PC-3 (cell line): ENCODE data around the gene MAST4. TPM values are rescaled to one million over a fixed set of nuclear protein-coding genes. Genes with fewer than 3 reads are reported as not detected.

Source experiments
- ATAC-seq: fragments of 200-7000 bp; cut with Tn5 transposase; 2 replicates; pipeline ENCODE4 v1.9.1; 2020; ENCODE audit warnings: mild to moderate bottlenecking, moderate library complexity
- BruUV-seq: library from RNA; stranded (reverse); fragments of 400-500 nt; replicated peaks from 2 replicates; lab custom pipeline; 2021; lab: Mats Ljungman, UMichigan
- CTCF ChIA-PET: fragments of 300-600 bp; sonication (Branson Sonifier 250); formaldehyde crosslinking; loops from one replicate; lab custom pipeline; 2022; ENCODE audit warnings: antibody characterized with exemption; lab: Charles Lee
- POLR2A ChIA-PET: fragments of 300-600 bp; sonication (Branson Sonifier 250); formaldehyde crosslinking; loops from one replicate; lab custom pipeline; 2022; ENCODE audit warnings: antibody characterized with exemption; ENCODE audit not compliant: unreplicated experiment; lab: Charles Lee
- DNase-seq: peaks from one replicate; pipeline ENCODE4 v3.0.0-alpha.2; 2015
- H2AFZ ChIP-seq: fragments of 300-600 bp; sonication (generic); 2 replicates; pipeline ENCODE4 v1.6.0; 2016; ENCODE audit warnings: antibody characterized with exemption, low read length
- H3F3A ChIP-seq: fragments of 300-600 bp; sonication (generic); one replicate; pipeline ENCODE4 v1.6.0; 2017; ENCODE audit warnings: antibody characterized with exemption, low read length, control low read depth, mild to moderate bottlenecking; ENCODE audit not compliant: unreplicated experiment
- H3K27ac ChIP-seq: fragments of 300-600 bp; sonication (generic); 2 replicates; pipeline ENCODE4 v1.5.1; 2016; ENCODE audit warnings: mild to moderate bottlenecking, low read length
- H3K27me3 ChIP-seq: fragments of 300-600 bp; sonication (generic); 2 replicates; pipeline ENCODE4 v1.6.1; 2016; ENCODE audit warnings: low read length, mixed read lengths
- H3K36me3 ChIP-seq: fragments of 300-600 bp; sonication (generic); 2 replicates; pipeline ENCODE4 v1.6.1; 2016; ENCODE audit warnings: low read depth, mixed run types, low read length, mixed read lengths
- H3K4me1 ChIP-seq: fragments of 300-600 bp; sonication (generic); 2 replicates; pipeline ENCODE4 v1.5.1; 2016; ENCODE audit warnings: low read length; ENCODE audit not compliant: insufficient read depth
- H3K4me2 ChIP-seq: fragments of 300-600 bp; sonication (generic); 2 replicates; pipeline ENCODE4 v1.6.0; 2016; ENCODE audit warnings: low read length
- H3K4me3 ChIP-seq: fragments of 300-600 bp; sonication (generic); 2 replicates; pipeline ENCODE4 v1.5.1; 2016; ENCODE audit warnings: mild to moderate bottlenecking, low read length, mixed read lengths
- H3K79me2 ChIP-seq: fragments of 300-600 bp; sonication (generic); 2 replicates; pipeline ENCODE4 v1.6.1; 2017; ENCODE audit warnings: low read length, mixed read lengths
- H3K9ac ChIP-seq: fragments of 300-600 bp; sonication (generic); 2 replicates; pipeline ENCODE4 v1.6.0; 2016; ENCODE audit warnings: mild to moderate bottlenecking, low read length
- H3K9me2 ChIP-seq: fragments of 300-600 bp; sonication (generic); replicated peaks from 2 replicates; pipeline ENCODE4 v1.6.1; 2016; ENCODE audit warnings: mixed run types, low read length, mixed read lengths
- H3K9me3 ChIP-seq: fragments of 300-600 bp; sonication (generic); 2 replicates; pipeline ENCODE4 v1.6.1; 2016; ENCODE audit warnings: low read length, mixed read lengths
- H4K20me1 ChIP-seq: fragments of 300-600 bp; sonication (generic); 2 replicates; pipeline ENCODE4 v1.6.1; 2016; ENCODE audit warnings: low read length, mixed read lengths
- EZH2 ChIP-seq: fragments of 300-600 bp; sonication (generic); IDR thresholded peaks from one replicate; pipeline ENCODE4 v1.6.1; 2017; ENCODE audit warnings: antibody characterized with exemption, mild to moderate bottlenecking, low read length; ENCODE audit not compliant: unreplicated experiment
- EZH2phosphoT487 ChIP-seq: fragments of 300-600 bp; sonication (generic); IDR thresholded peaks from 2 replicates; pipeline ENCODE4 v1.6.1; 2018; ENCODE audit warnings: mild to moderate bottlenecking, antibody characterized with exemption, low read length, borderline replicate concordance
- intact Hi-C: fragments of 100-400 bp; cut with micrococcal nuclease; formaldehyde crosslinking; loops from 2 replicates; pipeline ENCODE4 v1.9.0; 2023
- total RNA-seq: library from RNA; depleted of rRNA; stranded (reverse); fragments of >200 nt; gene quantifications from 2 replicates; pipeline ENCODE4 v1.2.3, GENCODE V29; 2014
- TF ChIP-seq, protein P1 (sequence below): fragments of 300-600 bp; sonication (generic); conservative IDR thresholded peaks from 2 replicates; pipeline ENCODE4 v1.5.1; 2017; ENCODE audit warnings: antibody characterized with exemption, low read depth, mild to moderate bottlenecking, low read length

MAST4 gene
- total RNA-seq, 1 experiment from 2014 or later: 7.9 TPM

DNA sequence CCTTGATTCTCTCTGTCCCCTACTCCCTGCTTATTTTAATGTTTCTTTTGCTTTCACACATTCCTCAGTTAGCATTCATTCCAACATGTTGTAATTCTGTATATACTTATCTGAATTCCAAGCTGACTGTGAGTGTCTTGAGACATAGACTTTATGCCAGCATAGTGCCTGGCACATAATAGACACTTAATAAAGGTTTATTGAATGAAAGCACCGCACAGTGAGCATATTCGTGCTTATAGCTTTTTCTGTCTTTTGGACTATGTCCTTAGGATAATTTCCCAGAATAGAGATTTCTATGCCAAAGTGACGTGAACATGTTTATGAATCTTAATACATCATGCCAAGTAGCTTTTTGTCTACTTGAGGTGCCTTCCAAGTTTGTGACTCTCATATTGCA, 425.8 kb downstream of the MAST4 start:
- no peaks in the 10 kb centered on the region for H3K9me3 ChIP-seq
- no TSS peak for BruUV-seq
- H3K4me3 ChIP-seq: no peak overlapping the region
- no peak overlapping the region for H3K9ac ChIP-seq
- no peaks in the 10 kb centered on the region for H3K36me3 ChIP-seq
- no peak for DNase-seq
- H3K4me2 ChIP-seq: no peak overlapping the region
- H3K79me2 ChIP-seq: peaks cover 60% of the 10 kb centered on the region
- no peaks in the 10 kb centered on the region for H3F3A ChIP-seq
- ChIA-PET CTCF (no interaction called here), POLR2A (no interaction called here)
- no peaks in the 10 kb centered on the region for H3K27me3 ChIP-seq
- H2AFZ ChIP-seq: no peak overlapping the region
- no peak for ATAC-seq
- no peak overlapping the region for H3K27ac ChIP-seq
- intact Hi-C loops: no loop called here
- H4K20me1 ChIP-seq: no peaks in the 10 kb centered on the region
- no peaks in the 10 kb centered on the region for H3K4me1 ChIP-seq
- no peaks in the 10 kb centered on the region for H3K9me2 ChIP-seq
- TF ChIP-seq EZH2phosphoT487 (no peak), EZH2 (no peak)
- TF ChIP-seq, protein P1, sequence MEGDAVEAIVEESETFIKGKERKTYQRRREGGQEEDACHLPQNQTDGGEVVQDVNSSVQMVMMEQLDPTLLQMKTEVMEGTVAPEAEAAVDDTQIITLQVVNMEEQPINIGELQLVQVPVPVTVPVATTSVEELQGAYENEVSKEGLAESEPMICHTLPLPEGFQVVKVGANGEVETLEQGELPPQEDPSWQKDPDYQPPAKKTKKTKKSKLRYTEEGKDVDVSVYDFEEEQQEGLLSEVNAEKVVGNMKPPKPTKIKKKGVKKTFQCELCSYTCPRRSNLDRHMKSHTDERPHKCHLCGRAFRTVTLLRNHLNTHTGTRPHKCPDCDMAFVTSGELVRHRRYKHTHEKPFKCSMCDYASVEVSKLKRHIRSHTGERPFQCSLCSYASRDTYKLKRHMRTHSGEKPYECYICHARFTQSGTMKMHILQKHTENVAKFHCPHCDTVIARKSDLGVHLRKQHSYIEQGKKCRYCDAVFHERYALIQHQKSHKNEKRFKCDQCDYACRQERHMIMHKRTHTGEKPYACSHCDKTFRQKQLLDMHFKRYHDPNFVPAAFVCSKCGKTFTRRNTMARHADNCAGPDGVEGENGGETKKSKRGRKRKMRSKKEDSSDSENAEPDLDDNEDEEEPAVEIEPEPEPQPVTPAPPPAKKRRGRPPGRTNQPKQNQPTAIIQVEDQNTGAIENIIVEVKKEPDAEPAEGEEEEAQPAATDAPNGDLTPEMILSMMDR: no peak

DNA sequence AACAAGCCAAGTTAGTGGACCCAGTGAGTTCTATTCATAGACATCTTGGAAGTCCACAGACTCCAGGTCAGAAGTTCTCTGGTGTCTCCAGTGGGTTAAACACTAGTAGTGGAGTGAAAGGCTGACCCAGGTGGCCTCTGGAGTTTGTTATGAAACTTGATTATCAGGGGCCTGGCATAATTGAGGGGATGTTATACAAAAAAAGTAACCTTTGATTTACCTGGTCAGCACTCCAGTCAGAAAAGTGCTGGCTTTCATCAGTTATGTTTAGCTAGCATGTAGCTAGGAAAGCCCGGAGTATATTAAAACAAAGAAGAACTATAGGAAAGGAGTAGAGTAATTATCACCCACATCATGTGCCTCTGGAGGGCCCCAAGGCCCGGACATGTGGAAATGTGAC, 429.3 kb downstream of the MAST4 start:
- ChIA-PET CTCF (no interaction called here), POLR2A (no interaction called here)
- BruUV-seq: no TSS peak
- intact Hi-C loops: no loop called here
- Histone ChIP-seq H2AFZ (no peak overlapping the region), H3K9me2 (no peaks in the 10 kb centered on the region), H3K27ac (no peak overlapping the region), H3F3A (no peaks in the 10 kb centered on the region), H3K79me2 (peaks cover 29% of the 10 kb centered on the region), H3K27me3 (no peaks in the 10 kb centered on the region), H3K4me1 (peaks cover 3% of the 10 kb centered on the region; the same call in 1 of the 2 replicates), H4K20me1 (0 out of 2 replicates have a peak, but pooled peaks cover 1% of the 10 kb centered on the region), H3K9me3 (no peaks in the 10 kb centered on the region), H3K4me3 (no peak overlapping the region), H3K36me3 (no peaks in the 10 kb centered on the region), H3K9ac (no peak overlapping the region), H3K4me2 (no peak overlapping the region)
- ATAC-seq (no peak), DNase-seq (no peak)
- TF ChIP-seq EZH2 (no peak), EZH2phosphoT487 (no peak)
- TF ChIP-seq, protein P1: no peak

DNA sequence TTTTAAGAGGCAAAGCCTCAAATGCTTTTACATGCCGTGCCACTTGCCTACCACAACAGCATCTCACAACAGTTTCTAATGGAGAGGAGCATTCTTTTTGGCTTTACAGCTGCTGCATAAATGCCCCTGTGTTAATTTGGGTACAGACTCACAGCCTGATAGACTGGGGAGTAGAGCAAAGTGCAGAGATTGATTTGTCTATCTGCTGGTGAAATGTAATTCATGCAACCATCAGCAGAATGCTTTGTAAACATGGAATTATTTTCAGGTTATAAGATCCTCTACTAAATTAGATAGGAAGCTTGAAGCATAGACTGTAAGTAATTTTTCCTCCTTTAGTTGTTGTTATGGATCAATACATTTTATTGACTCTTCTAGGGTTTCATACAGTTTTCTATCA, 430.1 kb downstream of the MAST4 start:
- H3K4me1 ChIP-seq: peaks cover 3% of the 10 kb centered on the region; the same call in 1 of the 2 replicates
- no TSS peak for BruUV-seq
- H3F3A ChIP-seq: no peaks in the 10 kb centered on the region
- H4K20me1 ChIP-seq: peaks cover 5% of the 10 kb centered on the region; the same call in 1 of the 2 replicates
- intact Hi-C loops: no loop called here
- ATAC-seq: no peak
- CTCF ChIA-PET: no interaction called here
- H3K9me2 ChIP-seq: no peaks in the 10 kb centered on the region
- H3K9ac ChIP-seq: no peak overlapping the region
- no peak overlapping the region for H2AFZ ChIP-seq
- no peak for TF ChIP-seq EZH2phosphoT487
- TF ChIP-seq, protein P1: no peak
- TF ChIP-seq EZH2: no peak
- POLR2A ChIA-PET: no interaction called here
- H3K4me3 ChIP-seq: no peak overlapping the region
- peaks cover 27% of the 10 kb centered on the region for H3K79me2 ChIP-seq
- no peak overlapping the region for H3K27ac ChIP-seq
- no peak for DNase-seq
- H3K36me3 ChIP-seq: no peaks in the 10 kb centered on the region
- no peaks in the 10 kb centered on the region for H3K9me3 ChIP-seq
- H3K27me3 ChIP-seq: no peaks in the 10 kb centered on the region
- no peak overlapping the region for H3K4me2 ChIP-seq
